ENCODE data around the gene TBC1D12. TPM values are rescaled to one million over a fixed set of nuclear protein-coding genes. Genes with fewer than 3 reads are reported as not detected.

The TBC1D12 gene
- total RNA-seq, 4 donors from 2014 or later = 7.2 to 37.5 (median 13.6) TPM

DNA sequence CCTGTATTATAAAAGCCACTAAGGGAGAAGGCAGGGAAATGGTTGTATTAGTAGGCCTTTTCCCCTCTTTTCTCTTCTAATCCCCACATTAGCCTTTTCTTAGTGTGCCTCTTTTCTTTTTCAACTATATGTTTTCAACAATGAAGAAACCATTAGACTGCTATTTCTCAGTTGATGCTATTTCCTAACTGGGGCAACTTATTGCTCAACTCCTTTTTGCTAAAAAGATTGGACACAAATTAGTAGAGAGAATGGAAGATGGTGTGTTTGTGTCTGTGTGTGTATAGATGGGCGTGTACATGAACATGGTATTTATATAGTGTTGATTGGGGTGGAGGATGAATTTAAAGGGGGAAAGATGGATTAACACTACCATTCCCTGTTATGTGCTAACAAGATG lies 28.4 kb downstream of the TBC1D12 start:
- no peaks in the 10 kb centered on the region for H3K27me3 ChIP-seq
- H3K9me3 ChIP-seq = peaks cover 0 to 9% of the 10 kb centered on the region in 2 donors
- H3K36me3 ChIP-seq = no peaks in the 10 kb centered on the region
- H3K27ac ChIP-seq = no peak overlapping the region
- H3K4me3 ChIP-seq = no peak overlapping the region
- H3K4me1 ChIP-seq = peaks cover 0 to 8% of the 10 kb centered on the region in 2 donors
- TF ChIP-seq POLR2A (IDR thresholded peaks at IDR 0.05) = no peak
- TF ChIP-seq, protein P1, sequence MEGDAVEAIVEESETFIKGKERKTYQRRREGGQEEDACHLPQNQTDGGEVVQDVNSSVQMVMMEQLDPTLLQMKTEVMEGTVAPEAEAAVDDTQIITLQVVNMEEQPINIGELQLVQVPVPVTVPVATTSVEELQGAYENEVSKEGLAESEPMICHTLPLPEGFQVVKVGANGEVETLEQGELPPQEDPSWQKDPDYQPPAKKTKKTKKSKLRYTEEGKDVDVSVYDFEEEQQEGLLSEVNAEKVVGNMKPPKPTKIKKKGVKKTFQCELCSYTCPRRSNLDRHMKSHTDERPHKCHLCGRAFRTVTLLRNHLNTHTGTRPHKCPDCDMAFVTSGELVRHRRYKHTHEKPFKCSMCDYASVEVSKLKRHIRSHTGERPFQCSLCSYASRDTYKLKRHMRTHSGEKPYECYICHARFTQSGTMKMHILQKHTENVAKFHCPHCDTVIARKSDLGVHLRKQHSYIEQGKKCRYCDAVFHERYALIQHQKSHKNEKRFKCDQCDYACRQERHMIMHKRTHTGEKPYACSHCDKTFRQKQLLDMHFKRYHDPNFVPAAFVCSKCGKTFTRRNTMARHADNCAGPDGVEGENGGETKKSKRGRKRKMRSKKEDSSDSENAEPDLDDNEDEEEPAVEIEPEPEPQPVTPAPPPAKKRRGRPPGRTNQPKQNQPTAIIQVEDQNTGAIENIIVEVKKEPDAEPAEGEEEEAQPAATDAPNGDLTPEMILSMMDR (IDR thresholded peaks at IDR 0.05) = no peak
- intact Hi-C loops (cut with DNase I; ENCODE audit: low total_unique reads) = no loop called here
- DNase-seq = no peak

DNA sequence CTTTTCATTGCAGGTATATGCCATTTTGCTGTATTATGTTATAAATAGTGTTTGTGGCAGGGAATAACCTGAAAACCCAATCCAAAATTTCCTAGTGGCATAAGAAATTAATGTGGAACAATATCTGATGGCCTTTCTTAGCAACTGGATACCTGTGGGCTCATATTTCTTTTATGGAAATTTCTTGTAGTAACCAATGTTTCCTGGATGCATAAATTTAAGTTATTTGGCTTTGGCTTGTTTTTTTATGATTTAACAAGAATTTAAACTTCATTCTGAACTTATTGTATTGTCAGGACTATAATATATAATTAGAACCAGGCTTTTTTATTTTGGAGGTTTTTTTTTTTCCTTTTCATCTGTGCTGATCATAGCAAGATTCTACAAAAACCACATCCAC lies 30.1 kb downstream of the TBC1D12 start:
- DNase-seq = no peak
- H3K4me1 ChIP-seq = peaks cover 0 to 8% of the 10 kb centered on the region in 2 donors
- TF ChIP-seq POLR2A (IDR thresholded peaks at IDR 0.05) = no peak
- TF ChIP-seq, protein P1 (IDR thresholded peaks at IDR 0.05) = no peak
- H3K27ac ChIP-seq = no peak overlapping the region
- H3K36me3 ChIP-seq = no peaks in the 10 kb centered on the region
- no peaks in the 10 kb centered on the region for H3K27me3 ChIP-seq
- intact Hi-C loops (cut with DNase I; ENCODE audit: low total_unique reads) = no loop called here
- H3K9me3 ChIP-seq = no peaks in the 10 kb centered on the region
- no peak overlapping the region for H3K4me3 ChIP-seq

DNA sequence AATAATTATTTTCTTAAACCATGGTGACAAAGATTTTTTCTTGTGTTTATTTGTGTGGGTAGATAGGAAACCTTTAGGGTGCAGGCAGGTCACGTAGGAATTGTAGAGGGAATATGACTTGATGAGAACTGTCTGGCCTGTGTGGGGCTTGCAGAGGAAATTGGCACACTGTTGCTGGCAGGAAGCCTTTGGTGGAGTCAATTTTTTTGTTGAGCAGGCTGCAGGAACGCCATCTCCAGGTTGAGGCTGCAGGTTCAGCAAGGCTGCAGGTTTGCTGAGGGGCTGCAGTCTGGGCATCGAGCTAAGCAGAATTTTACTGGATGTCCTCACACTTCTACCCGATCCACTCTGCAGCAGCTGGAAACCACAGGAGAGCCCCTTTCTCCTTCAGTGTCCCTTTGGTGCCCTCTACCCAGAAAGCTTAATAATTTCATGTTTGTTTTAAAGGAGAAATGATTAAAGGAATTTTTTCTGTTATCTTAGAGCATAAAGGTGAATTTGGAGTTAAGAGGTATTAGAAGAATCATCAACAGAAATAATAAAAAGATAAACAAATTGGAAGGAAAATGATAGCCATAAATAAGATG lies 37.0 kb downstream of the TBC1D12 start:
- TF ChIP-seq POLR2A (IDR thresholded peaks at IDR 0.05) = no peak
- TF ChIP-seq, protein P1 (IDR thresholded peaks at IDR 0.05) = no peak
- intact Hi-C loops (cut with DNase I; ENCODE audit: low total_unique reads) = no loop called here
- Histone ChIP-seq H3K9me3 (no peaks in the 10 kb centered on the region), H3K4me1 (no peaks in the 10 kb centered on the region), H3K27me3 (no peaks in the 10 kb centered on the region), H3K27ac (no peak overlapping the region), H3K36me3 (no peaks in the 10 kb centered on the region), H3K4me3 (no peak overlapping the region)
- no peak for DNase-seq

DNA sequence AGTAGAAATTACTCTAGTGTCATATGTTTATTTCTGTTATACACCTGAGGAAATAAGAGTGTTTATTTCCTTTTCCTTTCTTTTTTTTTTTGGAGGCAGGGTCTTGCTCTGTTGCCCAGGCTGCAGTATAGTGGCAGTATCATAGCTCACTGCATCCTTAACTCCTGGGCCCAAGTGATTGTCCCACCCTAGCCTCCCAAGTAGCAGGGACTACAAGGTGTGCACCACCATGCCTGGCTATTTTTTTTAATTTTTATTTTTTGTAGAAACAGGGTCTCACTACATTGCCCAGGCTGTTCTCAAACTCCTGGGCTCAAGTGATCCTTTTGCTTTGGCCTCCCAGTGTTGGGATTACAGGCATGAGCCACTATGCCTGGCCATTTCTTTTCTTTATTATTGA lies 37.8 kb downstream of the TBC1D12 start:
- Histone ChIP-seq H3K27ac (no peak overlapping the region), H3K9me3 (no peaks in the 10 kb centered on the region), H3K4me3 (no peak overlapping the region), H3K27me3 (no peaks in the 10 kb centered on the region), H3K4me1 (no peaks in the 10 kb centered on the region), H3K36me3 (no peaks in the 10 kb centered on the region)
- DNase-seq = no peak
- intact Hi-C loops (cut with DNase I; ENCODE audit: low total_unique reads) = no loop called here
- no peak for TF ChIP-seq POLR2A (IDR thresholded peaks at IDR 0.05)
- TF ChIP-seq, protein P1 (IDR thresholded peaks at IDR 0.05) = no peak

DNA sequence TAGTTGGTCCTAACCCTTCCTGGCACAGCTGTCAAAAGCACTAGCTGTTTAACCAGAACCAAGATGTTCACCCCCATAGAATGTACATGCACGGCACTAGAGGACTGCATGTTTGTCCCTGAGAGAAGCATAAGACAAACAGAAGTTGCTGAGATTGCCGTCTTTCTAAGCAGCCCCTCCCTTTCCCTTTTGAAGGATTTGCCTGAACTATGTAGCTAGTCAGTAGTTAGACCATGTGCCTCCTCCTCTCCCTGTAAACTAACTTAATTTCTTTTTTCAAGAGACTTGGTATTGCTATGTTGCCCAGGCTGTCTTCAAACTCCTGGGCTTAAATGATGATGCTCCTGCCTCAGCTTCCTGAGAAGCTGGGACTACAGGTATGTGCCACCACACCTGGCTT lies 40.7 kb downstream of the TBC1D12 start:
- TF ChIP-seq, protein P1 (IDR thresholded peaks at IDR 0.05) = no peak
- no peak for TF ChIP-seq POLR2A (IDR thresholded peaks at IDR 0.05)
- no peak overlapping the region for H3K4me3 ChIP-seq
- no peak for DNase-seq
- H3K4me1 ChIP-seq = no peaks in the 10 kb centered on the region
- no peaks in the 10 kb centered on the region for H3K9me3 ChIP-seq
- intact Hi-C loops (cut with DNase I; ENCODE audit: low total_unique reads) = no loop called here
- H3K27ac ChIP-seq = no peak overlapping the region
- H3K36me3 ChIP-seq = no peaks in the 10 kb centered on the region
- no peaks in the 10 kb centered on the region for H3K27me3 ChIP-seq

Measured in uterus (tissue), 4 donors.